ENCODE results near the gene CLIP4.

CLIP4 gene

DNA sequence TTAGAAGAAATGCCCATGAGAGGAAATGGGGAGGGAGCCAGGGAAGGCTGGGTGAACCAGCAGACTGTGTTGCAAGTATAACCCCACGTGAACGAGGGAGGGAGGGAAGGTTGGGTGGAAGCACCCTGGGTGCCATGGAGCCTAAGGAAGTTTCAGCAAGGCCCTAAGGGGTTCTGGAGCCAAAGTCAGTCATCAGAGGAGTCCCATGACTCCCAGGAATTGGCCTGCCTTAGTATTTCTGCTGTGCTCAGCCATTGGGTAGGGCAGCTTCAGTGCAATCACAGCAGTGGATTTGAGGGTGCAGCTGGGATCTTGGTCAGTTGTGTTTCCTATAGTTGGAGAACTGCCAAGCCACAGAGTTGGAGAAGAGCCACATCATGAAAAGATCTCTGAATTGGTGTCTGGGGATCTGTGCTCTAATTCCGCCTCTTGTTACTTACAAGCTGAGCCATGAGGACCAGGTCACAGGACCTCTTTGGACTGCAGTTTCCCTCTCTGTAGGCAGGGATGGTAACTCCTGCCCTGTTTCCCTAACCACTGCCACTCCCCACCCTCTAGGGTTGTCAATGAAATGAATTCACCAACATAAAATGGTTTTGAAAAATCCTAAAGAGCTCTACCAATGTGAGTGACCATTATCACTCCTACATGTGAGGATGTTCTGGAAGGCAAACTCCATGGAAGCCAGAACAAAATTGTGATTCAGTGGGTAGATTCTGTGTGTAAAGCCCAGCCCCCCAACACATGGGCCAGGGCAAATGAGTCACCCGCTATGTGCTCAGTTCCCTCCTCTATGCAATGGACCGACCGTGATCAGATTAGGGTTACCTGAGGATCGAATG, 108.9 kb downstream of the CLIP4 start:
- DNase-seq, result no peak

- DNase-seq, result no peak
Measured at GRCh38 chr2:29224693-29225551, 109.7 kb downstream of the CLIP4 start.

DNA sequence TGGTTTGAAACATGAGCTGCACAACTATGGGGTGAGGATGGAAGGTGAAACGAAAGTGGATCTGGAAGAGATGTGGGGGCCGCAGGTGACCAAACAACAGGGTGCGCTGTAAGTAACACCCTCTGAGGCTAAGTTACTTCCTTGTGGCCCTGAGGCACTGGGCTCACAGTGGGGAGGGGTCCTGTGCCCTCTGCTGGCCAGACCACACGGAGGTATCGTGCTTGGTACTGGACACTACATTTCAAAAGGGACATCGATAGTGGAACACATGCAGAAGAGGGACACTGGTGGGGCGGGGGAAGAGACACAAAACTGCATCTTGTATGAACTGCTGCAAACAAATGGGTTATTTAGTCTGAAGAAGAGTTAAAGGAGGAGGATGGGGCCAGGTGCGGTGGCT, 110.6 kb downstream of the CLIP4 start:
- no peak for DNase-seq

GRCh38 chr2:29226375-29226774, 111.2 kb downstream of the CLIP4 start:
- DNase-seq, result no peak

DNA sequence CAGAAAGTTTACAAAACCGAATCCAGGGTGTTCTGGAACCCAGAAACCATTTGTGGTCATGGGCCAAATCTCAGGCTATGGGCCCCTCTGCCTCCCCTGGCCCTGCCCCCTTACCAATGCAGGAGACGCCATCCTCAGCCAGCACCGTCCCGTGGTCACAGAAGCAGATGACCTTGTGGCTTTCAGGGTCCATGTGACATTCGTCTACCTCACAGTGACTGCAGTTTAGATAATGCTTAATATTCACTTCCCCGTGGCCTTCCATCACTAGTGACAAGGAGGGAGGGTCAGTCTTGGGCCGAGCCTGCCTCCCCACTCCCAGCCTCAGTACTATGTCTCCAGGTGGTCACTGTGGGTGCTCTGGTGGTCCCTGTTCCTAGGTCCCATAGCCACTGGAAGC, 111.6 kb downstream of the CLIP4 start:
- DNase-seq, result no peak

DNA sequence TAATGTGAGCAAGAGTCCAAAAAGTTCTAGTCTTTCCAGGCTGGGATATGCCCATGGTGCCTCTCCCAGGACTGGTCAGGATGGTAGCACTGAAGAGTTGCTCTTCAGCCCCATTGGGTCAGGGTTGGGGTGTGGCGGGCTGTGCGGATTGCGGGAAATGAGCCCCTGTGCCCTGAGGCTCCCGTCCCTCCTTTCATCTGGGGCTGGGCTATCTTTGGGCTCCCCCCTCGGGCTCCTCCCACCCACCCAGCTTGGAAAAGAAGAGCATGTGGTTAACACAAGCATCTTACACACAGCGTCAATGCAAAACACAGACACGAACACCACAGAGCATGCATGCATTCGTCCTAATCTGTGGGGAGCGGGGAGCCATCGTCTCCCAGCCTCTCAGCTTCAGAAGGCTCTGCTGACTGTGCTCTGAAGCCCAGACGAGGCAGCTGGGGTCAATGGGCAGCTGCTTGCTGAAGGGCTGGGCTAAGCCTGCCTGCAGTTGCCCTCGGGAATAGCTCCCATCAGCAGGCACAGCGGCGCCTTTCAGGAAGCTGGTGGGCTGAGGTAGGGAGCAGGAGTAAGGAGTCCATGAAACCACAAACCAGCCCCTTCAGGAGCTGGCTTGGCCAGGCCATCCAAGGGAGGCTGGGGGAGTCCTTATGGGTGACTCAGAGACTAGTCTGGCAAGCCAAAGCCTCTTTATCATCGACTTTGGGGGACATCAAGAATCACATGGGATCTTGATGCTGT, 112.9 kb downstream of the CLIP4 start:
- DNase-seq, result no peak

- no peak for DNase-seq
Measured at GRCh38 chr2:29228947-29229346, 113.7 kb downstream of the CLIP4 start.

- DNase-seq, result no peak
Measured at GRCh38 chr2:29229640-29230039, 114.4 kb downstream of the CLIP4 start.

DNA sequence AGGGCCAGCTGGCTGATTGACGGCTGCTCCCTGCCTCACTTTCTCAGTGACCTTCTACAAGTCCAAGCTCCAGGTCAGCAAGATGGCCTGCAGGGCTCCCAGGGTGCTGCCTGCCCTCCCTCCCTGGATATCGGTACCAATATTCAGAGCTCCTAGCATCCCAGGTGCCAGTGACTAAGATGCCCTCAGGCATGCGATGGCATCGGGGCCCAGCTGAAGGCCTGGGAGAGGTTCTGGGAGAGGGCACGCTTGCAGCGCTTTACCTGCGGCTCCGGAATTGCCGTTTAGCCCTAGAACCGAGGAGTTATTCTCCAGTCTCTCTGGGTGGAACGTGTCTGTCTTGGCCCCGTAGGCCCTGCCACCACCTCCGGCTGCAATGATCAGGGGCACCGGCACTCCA, 116.8 kb downstream of the CLIP4 start:
- no peak for DNase-seq

DNA sequence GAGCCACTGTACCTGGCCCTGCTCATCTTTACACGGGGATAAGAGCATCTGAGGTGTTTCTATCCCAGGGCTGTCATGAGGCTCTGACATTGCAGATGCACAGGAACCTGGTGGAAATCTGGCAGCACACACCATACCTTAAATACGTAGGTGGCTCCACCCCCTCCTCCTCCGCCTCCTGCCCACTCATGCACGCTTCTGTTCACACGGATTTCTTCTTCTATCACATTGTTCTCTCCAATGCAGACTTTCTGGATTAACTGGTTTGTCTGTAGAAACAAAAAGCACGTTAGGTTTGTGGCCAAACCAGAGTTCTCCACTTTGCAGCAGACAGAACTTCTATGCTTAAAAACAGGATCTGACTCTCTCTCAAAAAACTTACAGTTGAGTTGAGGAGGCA, 118.2 kb downstream of the CLIP4 start:
- no peak for DNase-seq

- no peak for DNase-seq
Measured at GRCh38 chr2:29235411-29235810, 120.2 kb downstream of the CLIP4 start.

DNA sequence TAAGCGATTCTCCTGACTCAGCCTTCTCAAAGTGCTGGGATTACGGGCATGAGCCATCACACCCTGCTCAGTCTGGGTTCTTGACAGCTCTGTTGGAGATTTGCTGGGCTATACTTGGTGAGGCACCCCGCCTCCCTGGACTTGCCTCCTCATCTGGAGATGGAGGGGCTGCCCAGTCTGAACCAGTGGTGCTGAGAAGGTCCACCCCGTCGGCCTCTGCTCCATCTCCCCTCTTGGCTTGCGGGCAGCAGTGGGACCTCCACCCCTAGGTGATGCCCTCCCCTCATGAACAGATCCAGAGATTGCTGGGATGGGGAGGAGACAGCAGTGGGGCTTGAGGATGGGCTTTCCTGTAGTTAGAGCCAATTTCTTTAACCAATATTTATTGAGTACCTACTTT, 120.9 kb downstream of the CLIP4 start:
- no peak for DNase-seq

DNA sequence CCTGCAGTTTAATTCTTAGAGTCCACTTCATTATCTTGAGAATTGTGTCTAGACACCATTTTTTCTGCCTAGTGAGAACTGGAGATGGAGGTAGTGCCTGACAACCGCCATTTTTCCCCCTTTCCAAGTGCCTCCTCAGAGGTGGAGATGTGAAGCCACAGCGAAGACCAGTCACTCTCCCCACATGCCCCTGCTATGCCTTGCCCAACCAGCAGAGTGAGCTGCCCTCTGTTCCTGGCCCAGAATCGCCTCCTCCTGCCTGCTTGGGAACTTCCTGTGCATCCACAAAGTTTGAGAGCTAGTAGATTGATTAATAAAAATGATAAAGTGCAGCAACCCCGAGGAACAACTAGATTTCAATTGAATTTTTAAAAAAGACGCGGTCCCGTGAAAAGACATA, 123.3 kb downstream of the CLIP4 start:
- DNase-seq, result no peak
